ENCODE measurements around the gene TMEM53.

GRCh38 chr1:44723496-44724295, 49.4 kb upstream of the TMEM53 start:
- no peak for TF ChIP-seq POLR2A (IDR thresholded peaks at IDR 0.05)
- TF ChIP-seq CTCF (IDR thresholded peaks at IDR 0.05) = no peak
